Hepatocyte (in vitro differentiated cells): Measurements from ENCODE around the gene BTBD8. TPM values are rescaled to one million over a fixed set of nuclear protein-coding genes. Genes with fewer than 3 reads are reported as not detected.

Experiments used
- DNase-seq: peaks from one replicate; pipeline ENCODE4 v3.0.0-alpha.2; 2016; ENCODE audit warnings: low spot score
- H2AFZ ChIP-seq: fragments of 200-600 bp; sonication (generic); 2 replicates; pipeline ENCODE4 v1.6.0; 2016; ENCODE audit warnings: antibody characterized with exemption, mild to moderate bottlenecking
- H3K27ac ChIP-seq: fragments of 200-600 bp; sonication (generic); 2 replicates; pipeline ENCODE4 v1.5.1; 2016; ENCODE audit warnings: mild to moderate bottlenecking
- H3K27me3 ChIP-seq: fragments of 200-600 bp; sonication (generic); 2 replicates; pipeline ENCODE4 v1.6.1; 2016
- H3K36me3 ChIP-seq: fragments of 200-600 bp; sonication (generic); replicated peaks from 2 replicates; pipeline ENCODE4 v1.5.1; 2016; ENCODE audit warnings: low read depth; ENCODE audit not compliant: insufficient read depth
- H3K4me1 ChIP-seq: fragments of 200-600 bp; sonication (generic); 2 replicates; pipeline ENCODE4 v1.5.1; 2016; ENCODE audit warnings: mild to moderate bottlenecking, moderate library complexity; ENCODE audit not compliant: insufficient read depth
- H3K4me2 ChIP-seq: fragments of 200-600 bp; sonication (generic); 2 replicates; pipeline ENCODE4 v1.6.0; 2016
- H3K4me3 ChIP-seq: fragments of 200-600 bp; sonication (generic); 2 replicates; pipeline ENCODE4 v1.5.1; 2016; ENCODE audit warnings: mild to moderate bottlenecking
- H3K79me2 ChIP-seq: fragments of 200-600 bp; sonication (generic); 2 replicates; pipeline ENCODE4 v1.6.0; 2017; ENCODE audit warnings: mild to moderate bottlenecking
- H3K9me2 ChIP-seq: fragments of 200-600 bp; sonication (generic); replicated peaks from 2 replicates; pipeline ENCODE4 v1.6.0; 2017; ENCODE audit warnings: mild to moderate bottlenecking; ENCODE audit not compliant: insufficient read depth
- H3K9me3 ChIP-seq: fragments of 200-600 bp; sonication (generic); 2 replicates; pipeline ENCODE4 v1.5.1; 2016; ENCODE audit warnings: low read depth, mild to moderate bottlenecking
- H4K20me1 ChIP-seq: fragments of 200-600 bp; sonication (generic); 2 replicates; pipeline ENCODE4 v1.6.0; 2016; ENCODE audit warnings: mild to moderate bottlenecking; ENCODE audit not compliant: insufficient read depth, poor library complexity, severe bottlenecking
- CTCF ChIP-seq: fragments of 200-600 bp; sonication (generic); IDR thresholded peaks from 2 replicates; pipeline ENCODE4 v1.5.1; 2016; ENCODE audit warnings: antibody characterized with exemption, mild to moderate bottlenecking; ENCODE audit not compliant: poor library complexity
- EZH2 ChIP-seq: fragments of 200-600 bp; sonication (generic); IDR thresholded peaks from 2 replicates; pipeline ENCODE4 v1.6.1; 2016; ENCODE audit warnings: antibody characterized with exemption, mild to moderate bottlenecking, borderline replicate concordance
- EZH2phosphoT487 ChIP-seq: fragments of 200-600 bp; sonication (generic); IDR thresholded peaks from one replicate; pipeline ENCODE4 v1.6.1; 2018; ENCODE audit warnings: antibody characterized with exemption, mild to moderate bottlenecking, low read depth, moderate library complexity; ENCODE audit not compliant: unreplicated experiment, severe bottlenecking
- WGBS: methylation state at CpG from one replicate; pipeline ENCODE4 v1.1.6; 2016; ENCODE audit warnings: low lambda C conversion rate; ENCODE audit errors: missing lambda C conversion rate; 5-methylcytosine and 5-hydroxymethylcytosine counted together
- polyA plus RNA-seq: library from polyadenylated mRNA; unstranded; fragments of >200 nt; fragmentation: Nextera tagmentation; extraction: Ambion mirVana; gene quantifications from 2 replicates; pipeline ENCODE4 v1.2.1, GENCODE V29; 2016
- total RNA-seq: library from RNA; depleted of rRNA; stranded (reverse); fragments of >200 nt; gene quantifications from 2 replicates; pipeline ENCODE4 v1.2.3, GENCODE V29; 2014

The BTBD8 gene
- total and polyA plus RNA-seq, 2 experiments from 2014 or later: 2.4 to 6.0 TPM

- Histone ChIP-seq H3K36me3 (no peaks in the 10 kb centered on the region), H3K27ac (no peak overlapping the region), H3K4me1 (no peaks in the 10 kb centered on the region), H3K4me2 (no peak overlapping the region), H3K4me3 (no peak overlapping the region), H2AFZ (no peak overlapping the region), H3K9me2 (no peaks in the 10 kb centered on the region), H4K20me1 (no peaks in the 10 kb centered on the region), H3K9me3 (no peaks in the 10 kb centered on the region), H3K79me2 (no peaks in the 10 kb centered on the region), H3K27me3 (no peaks in the 10 kb centered on the region)
- no peak for TF ChIP-seq EZH2phosphoT487
- TF ChIP-seq EZH2: no peak
- TF ChIP-seq CTCF: no peak
- 75% methylated on average over 1 of the region's 1 CpG for WGBS
- no peak for DNase-seq
These were observed 114.4 kb downstream of the BTBD8 start for GRCh38 chr1:92194511-92194910.

GRCh38 chr1:92201973-92202372 is 121.8 kb downstream of the BTBD8 start:
- Histone ChIP-seq H3K36me3 (no peaks in the 10 kb centered on the region), H2AFZ (no peak overlapping the region), H3K4me1 (no peaks in the 10 kb centered on the region), H3K4me2 (no peak overlapping the region), H4K20me1 (no peaks in the 10 kb centered on the region), H3K4me3 (no peak overlapping the region), H3K9me2 (no peaks in the 10 kb centered on the region), H3K9me3 (no peaks in the 10 kb centered on the region), H3K27ac (no peak overlapping the region), H3K27me3 (no peaks in the 10 kb centered on the region), H3K79me2 (no peaks in the 10 kb centered on the region)
- TF ChIP-seq EZH2phosphoT487: no peak
- no peak for TF ChIP-seq CTCF
- TF ChIP-seq EZH2: no peak
- WGBS: 80% methylated on average over 5 of the region's 5 CpGs
- DNase-seq: no peak

- Histone ChIP-seq H3K4me1 (no peaks in the 10 kb centered on the region), H3K27me3 (no peaks in the 10 kb centered on the region), H3K4me3 (no peak overlapping the region), H3K9me3 (no peaks in the 10 kb centered on the region), H3K9me2 (no peaks in the 10 kb centered on the region), H3K4me2 (no peak overlapping the region), H3K79me2 (no peaks in the 10 kb centered on the region), H3K36me3 (no peaks in the 10 kb centered on the region), H3K27ac (no peak overlapping the region), H2AFZ (no peak overlapping the region), H4K20me1 (no peaks in the 10 kb centered on the region)
- no peak for DNase-seq
- no peak for TF ChIP-seq EZH2phosphoT487
- no peak for TF ChIP-seq CTCF
- TF ChIP-seq EZH2: no peak
These were observed 123.0 kb downstream of the BTBD8 start for GRCh38 chr1:92203105-92203504.

GRCh38 chr1:92210701-92211100 is 130.6 kb downstream of the BTBD8 start:
- no peak for DNase-seq
- WGBS: 39% methylated on average over 2 of the region's 2 CpGs
- H3K27me3 ChIP-seq: no peaks in the 10 kb centered on the region
- H3K4me1 ChIP-seq: no peaks in the 10 kb centered on the region
- H3K9me2 ChIP-seq: no peaks in the 10 kb centered on the region
- H3K27ac ChIP-seq: no peak overlapping the region
- H2AFZ ChIP-seq: no peak overlapping the region
- H3K4me3 ChIP-seq: no peak overlapping the region
- no peaks in the 10 kb centered on the region for H3K79me2 ChIP-seq
- no peak overlapping the region for H3K4me2 ChIP-seq
- no peaks in the 10 kb centered on the region for H3K36me3 ChIP-seq
- no peaks in the 10 kb centered on the region for H4K20me1 ChIP-seq
- no peaks in the 10 kb centered on the region for H3K9me3 ChIP-seq
- no peak for TF ChIP-seq EZH2
- TF ChIP-seq CTCF: no peak
- TF ChIP-seq EZH2phosphoT487: no peak
